22Rv1 (cell line): ENCODE results near the gene PTDSS2.

Source experiments
- CTCF ChIP-seq: fragments of 450-650 bp; IDR thresholded peaks from 2 replicates; pipeline ENCODE4 v1.5.1; 2017; ENCODE audit warnings: mild to moderate bottlenecking
- ZFX ChIP-seq: fragments of 450-650 bp; IDR thresholded peaks from 2 replicates; pipeline ENCODE4 v1.6.1; 2017; ENCODE audit warnings: antibody characterized with exemption, borderline replicate concordance

- TF ChIP-seq CTCF (no peak), ZFX (no peak)
Measured at GRCh38 chr11:515131-515530, 65.1 kb downstream of the PTDSS2 start.
